GM06990 (cell line): ENCODE data around the gene RGSL1.
A peak's percentile ranks its signal among the peaks of the same experiment; 100 is the strongest.

Experiments used
- DNase-seq: peaks from one replicate; pipeline ENCODE4 v3.0.0-alpha.2; 2011; ENCODE audit not compliant: insufficient read length; ENCODE audit errors: extremely low read depth
- H3K27me3 ChIP-seq: replicated peaks from 2 replicates; pipeline ENCODE4 v1.6.0; 2011; ENCODE audit warnings: low read length; ENCODE audit not compliant: control insufficient read depth, insufficient read depth
- H3K36me3 ChIP-seq: 2 replicates; pipeline ENCODE4 v1.5.1; 2011; ENCODE audit warnings: low read length; ENCODE audit not compliant: control insufficient read depth, insufficient read depth
- H3K4me3 ChIP-seq: replicated peaks from 2 replicates; pipeline ENCODE4 v1.5.1; 2011; ENCODE audit warnings: low read depth, mild to moderate bottlenecking, control low read depth, low read length
- CTCF ChIP-seq: IDR thresholded peaks from 2 replicates; pipeline ENCODE4 v1.5.1; 2011; ENCODE audit warnings: low read length, control low read depth, mild to moderate bottlenecking, inconsistent platforms; ENCODE audit not compliant: insufficient read depth, poor library complexity, severe bottlenecking

Gene RGSL1

GRCh38 chr1:182595641-182596240 is 145.8 kb downstream of the RGSL1 start:
- TF ChIP-seq CTCF: peak; percentile 86
- Histone ChIP-seq H3K36me3 (peaks cover 20% of the 10 kb centered on the region), H3K4me3 (no peak overlapping the region), H3K27me3 (no peaks in the 10 kb centered on the region)
- no peak for DNase-seq

GRCh38 chr1:182596934-182597333 is 147.0 kb downstream of the RGSL1 start:
- Histone ChIP-seq H3K36me3 (peaks cover 29% of the 10 kb centered on the region), H3K4me3 (no peak overlapping the region), H3K27me3 (no peaks in the 10 kb centered on the region)
- TF ChIP-seq CTCF: no peak
- no peak for DNase-seq

GRCh38 chr1:182598296-182598695 is 148.3 kb downstream of the RGSL1 start:
- TF ChIP-seq CTCF: no peak
- Histone ChIP-seq H3K4me3 (no peak overlapping the region), H3K27me3 (no peaks in the 10 kb centered on the region), H3K36me3 (peaks cover 29% of the 10 kb centered on the region)
- no peak for DNase-seq

- no peak for DNase-seq
- H3K4me3 ChIP-seq: no peak overlapping the region
- peak; percentile 63 for TF ChIP-seq CTCF
- peaks cover 29% of the 10 kb centered on the region for H3K36me3 ChIP-seq
- H3K27me3 ChIP-seq: no peaks in the 10 kb centered on the region
Measured at GRCh38 chr1:182599339-182599738, 149.4 kb downstream of the RGSL1 start.

GRCh38 chr1:182600036-182600713 is 150.2 kb downstream of the RGSL1 start:
- Histone ChIP-seq H3K27me3 (no peaks in the 10 kb centered on the region), H3K4me3 (no peak overlapping the region), H3K36me3 (peaks cover 29% of the 10 kb centered on the region)
- no peak for TF ChIP-seq CTCF
- no peak for DNase-seq
